ENCODE measurements around the gene ARX. TPM values are rescaled to one million over a fixed set of nuclear protein-coding genes. Genes with fewer than 3 reads are reported as not detected.
A peak's percentile ranks its signal among the peaks of the same experiment; 100 is the strongest.

Gene ARX
- polyA plus RNA-seq, 1 donor from 2014 or later = 42.8 TPM

DNA sequence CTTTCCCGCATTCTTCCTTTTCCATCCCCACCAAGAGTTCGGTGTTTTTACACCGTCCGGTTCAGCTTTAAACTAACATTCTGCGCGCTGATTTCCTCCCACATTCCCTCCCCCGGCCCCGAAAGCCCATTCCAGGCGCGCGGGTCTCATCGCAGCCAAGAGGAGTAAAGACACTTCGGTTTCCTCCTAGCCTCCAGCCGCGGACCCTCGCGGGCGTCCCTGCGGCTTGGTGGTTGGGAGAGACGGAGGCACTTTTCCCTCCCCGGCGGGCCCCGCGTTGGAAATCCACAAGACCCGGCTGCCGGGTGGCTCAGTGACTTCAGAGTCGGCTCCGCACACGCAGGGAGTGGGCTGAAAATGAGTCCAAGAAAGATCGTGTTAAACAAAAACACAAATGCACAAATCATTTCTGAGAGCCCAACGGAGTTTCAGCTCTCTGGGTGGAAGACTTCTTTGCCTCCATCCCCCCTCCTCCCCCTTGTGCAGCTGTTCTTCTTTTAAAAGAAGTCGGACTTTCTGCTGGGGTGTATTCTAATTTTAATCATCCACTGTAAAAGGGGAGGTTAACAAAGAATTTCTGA lies 2.0 kb upstream of the ARX start:
- no peaks in the 10 kb centered on the region for H3F3A ChIP-seq (ENCODE audit: insufficient read depth, low read length, poor library complexity, severe bottlenecking)
- peak overlapping the region; percentile 64 for H3K9ac ChIP-seq (ENCODE audit: low read length)
- no peaks in the 10 kb centered on the region for H4K20me1 ChIP-seq (ENCODE audit: insufficient read depth)
- TF ChIP-seq RAD21 (conservative IDR thresholded peaks at IDR 0.05) (peak; percentile 13), EP300 (conservative IDR thresholded peaks at IDR 0.05; ENCODE audit: poor library complexity, severe bottlenecking) (no peak), MXI1 (conservative IDR thresholded peaks at IDR 0.05; ENCODE audit: poor library complexity, severe bottlenecking) (no peak), EZH2 (IDR thresholded peaks at IDR 0.05; ENCODE audit: borderline replicate concordance, insufficient read depth, low read length, poor library complexity, severe bottlenecking) (no peak), SMC3 (conservative IDR thresholded peaks at IDR 0.05; ENCODE audit: poor library complexity) (no peak), POLR2AphosphoS5 (IDR thresholded peaks at IDR 0.05) (peak; percentile 19)
- no peaks in the 10 kb centered on the region for H3K9me3 ChIP-seq (ENCODE audit: low read length)
- H3K9me2 ChIP-seq (ENCODE audit: insufficient read depth, low read length) = no peaks in the 10 kb centered on the region
- peak overlapping the region; percentile 65 for H3K27ac ChIP-seq (ENCODE audit: low read length)
- H3K4me2 ChIP-seq (ENCODE audit: low read length) = peak overlapping the region; percentile 48
- H3K79me2 ChIP-seq (replicated peaks; ENCODE audit: insufficient read depth, low read length) = peaks cover 18% of the 10 kb centered on the region
- H2AFZ ChIP-seq (ENCODE audit: low read depth, low read length) = no peak overlapping the region
- H3K4me3 ChIP-seq (ENCODE audit: low read length) = peak overlapping the region; percentile 80
- peaks cover 30% of the 10 kb centered on the region for H3K27me3 ChIP-seq (ENCODE audit: insufficient read depth, low read depth, low read length)
- H3K36me3 ChIP-seq (ENCODE audit: insufficient read depth, low read length) = no peaks in the 10 kb centered on the region

DNA sequence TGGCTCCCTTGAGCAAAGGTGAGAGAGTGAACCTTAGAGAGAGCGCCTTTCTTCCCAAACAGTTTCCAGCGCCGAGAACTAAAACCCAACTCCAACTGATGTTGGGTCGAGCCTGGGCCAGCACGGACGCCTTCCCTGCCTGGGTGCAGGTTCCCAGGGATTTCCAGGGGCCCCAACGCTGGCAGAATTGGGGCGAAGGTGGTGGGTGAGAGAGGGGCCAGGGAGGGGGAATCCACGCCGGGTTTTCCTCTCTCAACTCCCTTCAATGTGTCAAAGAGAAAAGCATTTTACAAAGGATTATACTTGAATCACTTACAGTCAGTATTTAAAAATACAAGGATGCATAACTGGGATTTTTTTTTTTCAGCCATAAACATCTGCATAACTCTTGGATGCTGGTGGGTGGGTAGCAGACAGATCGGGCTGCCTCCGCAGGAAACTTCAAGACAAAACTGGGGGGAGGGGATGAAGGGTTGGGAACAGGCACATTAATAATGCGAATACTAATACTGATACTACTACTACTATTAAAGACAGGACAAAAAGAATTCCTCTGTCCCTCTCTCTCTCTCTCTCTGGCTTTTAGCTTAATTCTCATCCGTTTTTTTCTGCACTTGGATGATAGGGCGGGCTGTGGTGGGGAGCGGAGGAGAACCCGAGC lies 1.3 kb upstream of the ARX start:
- H3K4me3 ChIP-seq (ENCODE audit: low read length) = peak overlapping the region; percentile 80
- H4K20me1 ChIP-seq (ENCODE audit: insufficient read depth) = no peaks in the 10 kb centered on the region
- H3K27me3 ChIP-seq (ENCODE audit: insufficient read depth, low read depth, low read length) = peaks cover 23% of the 10 kb centered on the region
- TF ChIP-seq TAF1 (IDR thresholded peaks at IDR 0.05; ENCODE audit: low read depth) = no peak
- no peak for TF ChIP-seq EZH2 (IDR thresholded peaks at IDR 0.05; ENCODE audit: borderline replicate concordance, insufficient read depth, low read length, poor library complexity, severe bottlenecking)
- TF ChIP-seq MXI1 (conservative IDR thresholded peaks at IDR 0.05; ENCODE audit: poor library complexity, severe bottlenecking) = no peak
- TF ChIP-seq SMC3 (conservative IDR thresholded peaks at IDR 0.05; ENCODE audit: poor library complexity) = no peak
- TF ChIP-seq POLR2AphosphoS5 (IDR thresholded peaks at IDR 0.05) = no peak
- no peak for TF ChIP-seq RAD21 (conservative IDR thresholded peaks at IDR 0.05)
- TF ChIP-seq, protein P1, sequence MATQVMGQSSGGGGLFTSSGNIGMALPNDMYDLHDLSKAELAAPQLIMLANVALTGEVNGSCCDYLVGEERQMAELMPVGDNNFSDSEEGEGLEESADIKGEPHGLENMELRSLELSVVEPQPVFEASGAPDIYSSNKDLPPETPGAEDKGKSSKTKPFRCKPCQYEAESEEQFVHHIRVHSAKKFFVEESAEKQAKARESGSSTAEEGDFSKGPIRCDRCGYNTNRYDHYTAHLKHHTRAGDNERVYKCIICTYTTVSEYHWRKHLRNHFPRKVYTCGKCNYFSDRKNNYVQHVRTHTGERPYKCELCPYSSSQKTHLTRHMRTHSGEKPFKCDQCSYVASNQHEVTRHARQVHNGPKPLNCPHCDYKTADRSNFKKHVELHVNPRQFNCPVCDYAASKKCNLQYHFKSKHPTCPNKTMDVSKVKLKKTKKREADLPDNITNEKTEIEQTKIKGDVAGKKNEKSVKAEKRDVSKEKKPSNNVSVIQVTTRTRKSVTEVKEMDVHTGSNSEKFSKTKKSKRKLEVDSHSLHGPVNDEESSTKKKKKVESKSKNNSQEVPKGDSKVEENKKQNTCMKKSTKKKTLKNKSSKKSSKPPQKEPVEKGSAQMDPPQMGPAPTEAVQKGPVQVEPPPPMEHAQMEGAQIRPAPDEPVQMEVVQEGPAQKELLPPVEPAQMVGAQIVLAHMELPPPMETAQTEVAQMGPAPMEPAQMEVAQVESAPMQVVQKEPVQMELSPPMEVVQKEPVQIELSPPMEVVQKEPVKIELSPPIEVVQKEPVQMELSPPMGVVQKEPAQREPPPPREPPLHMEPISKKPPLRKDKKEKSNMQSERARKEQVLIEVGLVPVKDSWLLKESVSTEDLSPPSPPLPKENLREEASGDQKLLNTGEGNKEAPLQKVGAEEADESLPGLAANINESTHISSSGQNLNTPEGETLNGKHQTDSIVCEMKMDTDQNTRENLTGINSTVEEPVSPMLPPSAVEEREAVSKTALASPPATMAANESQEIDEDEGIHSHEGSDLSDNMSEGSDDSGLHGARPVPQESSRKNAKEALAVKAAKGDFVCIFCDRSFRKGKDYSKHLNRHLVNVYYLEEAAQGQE (IDR thresholded peaks at IDR 0.05; ENCODE audit: borderline replicate concordance) = no peak
- TF ChIP-seq, protein P2, sequence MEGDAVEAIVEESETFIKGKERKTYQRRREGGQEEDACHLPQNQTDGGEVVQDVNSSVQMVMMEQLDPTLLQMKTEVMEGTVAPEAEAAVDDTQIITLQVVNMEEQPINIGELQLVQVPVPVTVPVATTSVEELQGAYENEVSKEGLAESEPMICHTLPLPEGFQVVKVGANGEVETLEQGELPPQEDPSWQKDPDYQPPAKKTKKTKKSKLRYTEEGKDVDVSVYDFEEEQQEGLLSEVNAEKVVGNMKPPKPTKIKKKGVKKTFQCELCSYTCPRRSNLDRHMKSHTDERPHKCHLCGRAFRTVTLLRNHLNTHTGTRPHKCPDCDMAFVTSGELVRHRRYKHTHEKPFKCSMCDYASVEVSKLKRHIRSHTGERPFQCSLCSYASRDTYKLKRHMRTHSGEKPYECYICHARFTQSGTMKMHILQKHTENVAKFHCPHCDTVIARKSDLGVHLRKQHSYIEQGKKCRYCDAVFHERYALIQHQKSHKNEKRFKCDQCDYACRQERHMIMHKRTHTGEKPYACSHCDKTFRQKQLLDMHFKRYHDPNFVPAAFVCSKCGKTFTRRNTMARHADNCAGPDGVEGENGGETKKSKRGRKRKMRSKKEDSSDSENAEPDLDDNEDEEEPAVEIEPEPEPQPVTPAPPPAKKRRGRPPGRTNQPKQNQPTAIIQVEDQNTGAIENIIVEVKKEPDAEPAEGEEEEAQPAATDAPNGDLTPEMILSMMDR (IDR thresholded peaks at IDR 0.05; ENCODE audit: poor library complexity, severe bottlenecking) = no peak
- TF ChIP-seq EP300 (conservative IDR thresholded peaks at IDR 0.05; ENCODE audit: poor library complexity, severe bottlenecking) = no peak
- H3K36me3 ChIP-seq (ENCODE audit: insufficient read depth, low read length) = no peaks in the 10 kb centered on the region
- peak overlapping the region; percentile 64 for H3K9ac ChIP-seq (ENCODE audit: low read length)
- H3F3A ChIP-seq (ENCODE audit: insufficient read depth, low read length, poor library complexity, severe bottlenecking) = no peaks in the 10 kb centered on the region
- peak overlapping the region; percentile 65 for H3K27ac ChIP-seq (ENCODE audit: low read length)
- H3K9me2 ChIP-seq (ENCODE audit: insufficient read depth, low read length) = no peaks in the 10 kb centered on the region
- no peaks in the 10 kb centered on the region for H3K9me3 ChIP-seq (ENCODE audit: low read length)
- peaks cover 23% of the 10 kb centered on the region for H3K79me2 ChIP-seq (replicated peaks; ENCODE audit: insufficient read depth, low read length)
- H2AFZ ChIP-seq (ENCODE audit: low read depth, low read length) = no peak overlapping the region
- peak overlapping the region; percentile 48 for H3K4me2 ChIP-seq (ENCODE audit: low read length)

All from neural cell (in vitro differentiated cells).